GM20431 (cell line): Measurements from ENCODE around the gene TMBIM4.

Experiments
- in situ Hi-C: fragments of 300-500 bp; cut with MseI, MboI; formaldehyde crosslinking; loops from one replicate; pipeline ENCODE4 v1.15.0; 2020; ENCODE audit warnings: low sequenced_read_pairs; ENCODE audit not compliant: unreplicated experiment

Gene TMBIM4

DNA sequence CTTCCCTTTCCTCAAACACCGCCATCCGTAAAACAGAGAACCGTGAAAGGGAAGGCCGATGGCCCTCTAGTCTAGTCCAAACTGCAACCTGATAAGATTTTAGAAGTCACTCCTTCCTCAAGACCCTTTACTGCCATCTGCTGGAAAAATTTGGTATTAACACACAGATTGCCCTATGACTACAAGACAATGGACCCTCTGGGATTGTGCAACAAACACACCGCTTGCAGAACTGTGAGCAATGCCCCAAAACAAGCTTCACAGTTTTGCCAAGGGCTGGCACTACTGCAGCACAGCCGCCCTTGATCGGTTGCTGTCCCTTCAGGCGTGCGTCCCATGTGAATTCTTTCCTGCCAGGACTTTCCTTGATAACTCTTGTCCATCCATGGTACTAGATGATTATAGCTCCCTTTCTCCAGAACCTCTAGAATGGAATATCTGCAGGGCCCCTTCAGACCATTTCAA lies 62.3 kb downstream of the TMBIM4 start:
- in situ Hi-C loops = loop anchor here (10.0 to 25.0 kb wide), 3 partner anchors 305 to 1213 kb away; no protein-coding TSS in a partner anchor

DNA sequence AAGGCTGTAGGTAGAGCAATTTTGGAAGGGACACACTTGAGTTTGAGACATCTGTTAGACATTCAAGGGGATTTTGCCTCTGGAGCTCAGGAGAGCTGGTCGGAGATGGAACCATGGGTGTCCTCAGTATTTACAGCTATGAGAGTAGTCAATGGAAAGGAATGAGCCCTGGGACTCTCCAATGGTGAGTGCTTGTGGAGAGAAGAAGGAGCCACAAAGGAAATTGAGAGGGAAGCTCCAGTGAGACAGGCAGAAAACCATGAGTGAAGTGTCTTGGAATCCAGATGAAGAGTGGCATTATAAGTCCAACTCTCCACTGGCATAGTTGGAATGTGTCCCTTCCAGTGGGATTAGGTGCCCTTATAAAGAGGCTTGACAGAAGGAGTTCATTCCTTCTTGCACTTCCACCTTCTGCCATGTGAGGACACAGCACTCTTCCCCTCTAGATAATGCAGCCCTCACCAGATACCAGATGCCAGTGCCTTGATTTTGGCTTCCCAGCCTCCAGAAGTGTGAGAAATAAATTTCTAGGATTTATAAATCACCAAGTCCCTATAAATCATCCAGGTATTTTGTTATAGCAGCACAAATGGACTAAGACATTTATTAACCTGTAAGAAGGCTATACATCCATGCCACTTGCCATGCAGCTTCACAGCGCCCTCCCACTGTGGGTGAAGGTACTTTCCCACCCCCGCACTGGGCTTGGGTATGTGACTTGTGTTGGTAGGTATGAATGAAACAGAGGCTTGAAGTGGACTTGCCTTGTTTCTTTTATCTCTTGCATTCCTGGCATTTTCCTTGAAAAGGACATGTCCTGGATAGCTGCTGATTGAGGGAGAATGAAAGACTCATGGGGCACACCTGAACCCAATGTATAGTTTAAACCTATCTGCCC lies 66.5 kb downstream of the TMBIM4 start:
- in situ Hi-C loops = loop anchor here (10.0 to 25.0 kb wide), 3 partner anchors 309 to 1208 kb away; no protein-coding TSS in a partner anchor

DNA sequence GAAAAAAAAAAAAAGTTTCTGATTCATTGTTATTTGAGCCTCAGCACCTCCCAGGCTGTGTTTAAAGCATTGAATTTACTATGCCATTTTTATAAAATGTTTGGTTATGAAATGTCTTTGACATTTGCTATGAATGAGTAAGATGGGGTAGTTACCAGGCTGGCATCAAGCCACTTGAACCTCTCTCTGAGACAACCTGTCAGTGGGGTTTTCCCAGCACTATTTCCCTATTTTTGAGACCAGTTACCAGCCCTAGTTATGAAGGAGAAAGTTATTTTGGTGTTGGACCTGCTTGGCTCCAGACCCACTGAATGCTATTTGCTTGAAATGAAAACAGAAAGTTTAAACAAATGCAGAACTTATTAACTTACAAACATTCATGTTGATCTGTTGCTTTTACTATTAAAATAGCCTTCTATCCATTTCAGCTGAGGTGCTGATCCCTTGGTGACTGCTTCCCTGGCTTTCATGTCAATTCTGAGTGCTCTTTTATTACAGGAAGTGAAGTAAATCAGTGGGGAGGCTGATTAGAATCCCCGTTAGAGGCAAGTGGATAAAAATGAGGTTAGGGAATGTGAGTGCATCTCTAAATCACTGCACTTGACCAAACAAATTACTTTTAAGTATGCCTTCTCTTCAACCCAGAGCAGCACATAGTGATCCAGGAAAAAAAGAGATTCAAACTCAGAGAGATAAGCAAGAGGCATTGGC lies 77.1 kb downstream of the TMBIM4 start:
- in situ Hi-C loops = loop anchor here (25.0 kb wide), 2 partner anchors 105 to 805 kb away; partner anchors contain the start of gene MSRB3

DNA sequence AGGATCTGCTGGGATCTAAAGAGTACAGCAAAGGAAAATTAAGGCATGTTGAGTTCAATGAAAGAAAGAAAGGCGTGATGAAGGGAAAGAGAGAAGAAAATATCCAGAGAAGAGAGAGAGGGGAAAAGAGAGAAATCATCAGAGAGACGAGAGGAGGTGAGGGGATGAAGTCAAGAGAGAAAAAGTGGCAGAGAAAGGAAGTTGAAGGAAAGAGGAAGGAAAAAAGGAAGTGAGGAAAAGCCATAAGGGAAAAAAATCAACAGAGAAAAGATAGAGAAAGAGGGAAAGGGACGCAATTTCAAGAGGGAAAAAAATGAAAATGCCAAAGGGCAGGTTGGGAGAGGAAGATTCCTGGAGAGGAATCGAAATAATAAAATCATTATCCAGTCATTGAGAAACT lies 79.6 kb downstream of the TMBIM4 start:
- in situ Hi-C loops = loop anchor here (25.0 kb wide), 2 partner anchors 103 to 803 kb away; partner anchors contain the start of gene MSRB3

DNA sequence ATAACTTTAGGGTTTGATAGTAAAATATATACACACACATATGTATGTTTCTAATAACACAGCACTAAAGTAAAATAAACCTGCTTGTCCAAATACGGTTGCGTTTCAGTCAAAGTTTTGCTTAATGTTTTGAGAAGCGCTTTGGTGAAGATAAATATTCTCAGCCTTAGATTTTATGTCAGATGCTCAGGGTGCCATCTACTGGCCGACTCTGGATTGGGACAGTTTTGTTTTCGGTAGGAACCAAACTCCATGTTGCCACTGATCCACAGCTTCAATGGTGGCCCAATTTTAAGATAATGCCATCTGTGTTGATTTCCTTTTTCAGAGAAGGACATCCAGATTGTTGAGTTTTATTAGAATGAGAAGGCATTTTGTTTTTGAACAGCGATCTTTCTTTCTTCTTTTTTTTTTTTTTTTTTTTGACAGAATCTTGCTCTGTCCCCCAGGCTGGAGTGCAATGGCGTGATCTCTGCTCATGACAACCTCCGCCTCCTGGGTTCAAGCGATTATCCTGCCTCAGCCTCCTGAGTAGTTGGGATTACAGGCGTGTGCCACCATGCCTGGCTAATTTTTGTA lies 82.3 kb downstream of the TMBIM4 start:
- in situ Hi-C loops = loop anchor here (25.0 kb wide), 2 partner anchors 100 to 800 kb away; partner anchors contain the start of gene MSRB3

DNA sequence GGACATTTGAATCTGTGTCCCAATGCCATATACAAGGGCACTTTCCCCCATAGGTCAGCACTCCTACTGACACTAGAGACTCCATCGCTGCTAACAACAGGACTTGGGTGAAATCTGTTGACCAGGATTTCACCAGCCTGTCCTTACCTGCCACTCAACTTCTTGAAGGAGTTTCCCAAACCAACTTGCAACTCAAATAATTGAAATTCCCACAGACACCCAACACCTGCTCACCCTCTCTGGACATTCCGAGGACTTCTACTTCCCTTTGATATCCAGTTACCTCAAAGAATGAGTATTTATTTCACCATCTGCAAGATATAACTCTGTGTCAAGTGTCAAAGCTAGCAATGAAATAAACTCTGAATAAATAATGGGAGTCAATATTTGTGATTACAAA lies 83.8 kb downstream of the TMBIM4 start:
- in situ Hi-C loops = loop anchor here (25.0 kb wide), 2 partner anchors 99 to 799 kb away; partner anchors contain the start of gene MSRB3
